Activated CD8-positive, alpha-beta memory T cell treated with anti-CD3 and anti-CD28 coated beads, Interleukin-2, amount 50 U/mL, for 1 hour (primary cell): ENCODE data around the gene PSMD8.
"Not testable (repeated sequence)": the region's sequence is repeated elsewhere in the genome, so short reads cannot be mapped to it uniquely, and the experiment has no call there.

ENCODE experiments used
- DNase-seq: peaks from one replicate; pipeline ENCODE4 v3.0.0-alpha.2; 2020; ENCODE audit errors: extremely low read depth

PSMD8 gene

DNA sequence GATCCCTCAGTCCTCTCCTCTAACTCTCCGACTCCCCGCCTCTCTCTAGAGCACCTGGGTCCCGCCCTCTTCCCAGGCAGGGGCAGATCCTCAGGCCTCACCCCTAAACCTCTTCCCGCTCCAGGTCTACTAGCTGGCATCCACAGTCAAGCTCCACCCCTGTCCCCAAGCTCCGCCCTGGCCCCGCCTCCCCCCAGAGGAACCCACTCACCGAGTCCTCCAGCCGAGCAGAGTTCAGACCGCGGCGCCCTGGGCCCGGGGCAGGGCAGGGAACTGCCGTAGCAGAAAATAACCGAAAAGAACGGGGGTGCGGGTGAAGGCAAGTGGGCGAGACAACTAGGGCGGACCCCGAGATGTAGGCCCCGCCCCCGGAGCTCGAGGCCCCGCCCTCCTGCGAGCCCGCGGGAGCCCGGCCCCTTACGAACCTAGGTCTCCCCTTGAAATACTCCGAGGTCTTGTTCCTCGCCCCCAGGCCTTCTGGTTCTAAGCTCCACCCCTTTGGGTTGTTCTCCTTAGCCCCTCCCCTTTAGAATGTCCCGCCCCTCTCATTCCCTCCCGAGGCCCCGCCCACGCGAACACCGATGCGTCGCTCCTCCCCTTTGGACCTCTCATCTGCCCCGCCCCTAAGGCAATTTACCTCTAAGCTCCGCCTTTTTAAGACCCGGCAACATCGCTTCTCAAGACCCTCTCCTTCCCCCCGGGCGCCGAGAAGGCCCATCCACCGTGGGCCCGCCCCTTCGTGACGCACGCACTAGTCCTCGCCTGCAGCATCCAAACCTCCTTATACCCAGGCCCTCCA lies 13.4 kb downstream of the PSMD8 start, which contains the start of gene GGN:
Gene GGN, minus strand, starts transcription at position 485 of the 799 bp plus-strand sequence. CDS start 773 bp downstream, outside the sequence.
- peak; percentile 44 for DNase-seq

DNA sequence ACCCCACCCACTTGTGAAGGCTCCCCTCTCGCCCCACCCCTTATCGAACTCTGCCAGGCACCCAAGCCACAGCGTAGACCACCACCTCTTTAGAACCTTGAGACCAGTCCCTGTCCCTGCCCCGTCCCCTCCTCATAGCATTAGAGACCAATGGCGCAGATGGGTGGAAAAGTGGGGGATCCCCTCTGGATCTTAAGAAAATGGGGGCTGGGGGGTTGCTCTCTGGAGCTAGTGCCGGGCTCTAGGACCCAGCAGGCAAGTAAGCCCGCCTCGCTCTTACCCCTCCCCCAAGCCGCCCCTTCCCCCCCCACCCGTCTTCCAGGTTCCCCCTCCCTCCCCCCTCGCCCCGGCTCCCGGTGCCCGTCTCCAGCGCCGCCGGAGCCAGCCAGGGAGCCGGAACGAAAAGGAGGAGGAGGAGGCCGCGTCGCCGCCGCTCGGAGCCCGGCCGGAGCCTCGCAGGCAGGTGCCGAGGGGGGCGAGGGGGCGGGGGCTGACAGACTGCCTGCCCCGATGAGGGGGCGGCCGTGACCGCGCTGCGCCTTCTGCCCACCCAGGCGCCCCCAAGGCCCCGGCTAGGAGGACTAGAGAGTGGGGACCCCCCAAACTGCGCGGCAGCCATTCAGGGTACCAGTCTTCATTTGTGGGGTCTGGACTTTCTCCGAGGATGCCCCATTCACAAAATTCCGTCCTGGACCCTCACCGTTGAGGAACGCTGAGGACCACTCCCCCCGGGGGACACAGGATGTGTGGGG lies 14.2 kb downstream of the PSMD8 start, which contains the start of gene SPRED3:
Gene SPRED3, plus strand, starts transcription at position 349 of the 752 bp plus-strand sequence. CDS start 1,606 bp downstream, outside the sequence.
- DNase-seq: no peak

DNA sequence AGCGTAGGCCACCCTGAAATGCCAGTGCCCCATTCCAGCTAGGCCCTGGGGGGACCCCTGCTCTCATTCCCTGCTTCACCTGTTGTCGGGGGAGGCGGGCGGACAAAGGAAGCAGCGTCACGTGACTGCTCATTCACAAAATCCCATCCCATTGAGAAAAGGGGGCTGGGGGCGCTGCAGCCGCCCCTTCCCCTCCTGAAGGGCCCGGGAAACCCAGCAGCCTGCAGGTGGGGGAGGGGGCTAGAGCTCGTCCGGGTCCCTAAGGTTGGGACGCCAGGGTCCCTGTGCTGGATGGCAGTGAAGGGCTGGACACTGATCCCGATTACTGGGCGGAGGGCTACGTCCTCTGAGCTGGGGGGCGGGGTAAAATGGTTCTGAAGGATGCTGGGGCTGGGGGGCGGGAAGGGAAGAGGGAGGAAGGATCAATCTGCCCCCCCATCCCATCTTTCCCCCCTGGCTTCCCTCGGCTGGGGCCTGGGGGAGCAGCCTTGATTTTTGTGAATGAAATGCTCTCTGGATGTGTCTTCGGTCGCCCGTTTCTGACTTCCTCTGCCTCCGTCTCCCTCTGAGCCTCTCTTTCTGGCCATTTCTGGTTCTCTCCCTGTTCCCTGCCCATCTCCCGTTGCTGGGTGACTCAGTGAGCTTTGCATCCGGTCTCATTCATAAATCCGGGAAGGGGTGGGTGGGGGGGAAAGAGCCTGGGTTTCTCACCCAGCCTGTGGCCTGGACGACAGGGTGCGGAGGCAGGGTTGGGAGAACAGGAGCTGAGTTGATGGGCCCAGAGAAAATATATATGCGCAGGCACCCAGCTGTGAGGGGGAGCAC lies 14.9 kb downstream of the PSMD8 start:
- DNase-seq: no peak

DNA sequence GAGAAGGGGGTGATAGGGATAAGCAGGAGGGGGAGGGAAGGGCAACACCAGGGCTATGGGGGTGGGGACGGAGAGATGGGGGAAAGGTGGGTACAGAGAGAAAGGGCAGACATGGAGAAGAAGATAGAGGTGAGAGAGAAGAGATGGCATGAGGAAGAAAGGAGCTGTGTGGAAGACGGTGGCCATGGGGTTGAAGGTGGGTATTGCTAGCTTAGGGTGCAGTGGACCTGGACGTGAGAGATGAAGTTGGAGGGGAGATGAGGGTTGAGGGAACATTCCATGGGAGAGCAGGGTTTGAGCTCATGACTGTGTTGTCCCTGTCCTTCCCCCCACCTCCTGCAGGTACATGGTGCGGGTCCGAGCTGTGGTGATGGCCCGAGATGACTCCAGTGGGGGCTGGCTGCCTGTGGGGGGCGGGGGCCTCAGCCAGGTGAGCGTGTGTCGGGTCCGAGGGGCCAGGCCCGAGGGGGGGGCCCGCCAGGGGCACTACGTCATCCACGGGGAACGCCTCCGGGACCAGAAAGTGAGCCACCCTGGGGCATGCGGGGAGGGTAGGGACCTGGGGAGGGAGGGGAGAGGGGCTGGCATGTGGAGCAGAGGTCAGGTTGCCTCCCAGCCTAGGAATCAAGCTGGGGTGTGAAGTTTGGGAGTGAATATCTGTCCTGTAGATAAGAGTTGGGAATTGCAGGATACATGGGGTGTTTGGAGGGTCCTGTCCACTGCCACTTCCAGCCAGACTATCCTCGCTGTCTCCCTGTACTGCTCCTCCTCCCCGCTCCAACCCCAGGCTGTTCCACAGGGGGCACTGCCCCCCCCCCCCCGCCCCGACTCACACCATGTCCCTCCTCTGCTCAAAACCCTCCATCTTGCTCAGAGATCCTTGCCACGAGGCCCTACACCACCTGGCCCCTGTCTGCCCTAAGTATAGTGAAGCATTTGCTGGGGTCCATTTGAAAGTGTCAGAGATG lies 15.9 kb downstream of the PSMD8 start:
- no peak for DNase-seq

DNA sequence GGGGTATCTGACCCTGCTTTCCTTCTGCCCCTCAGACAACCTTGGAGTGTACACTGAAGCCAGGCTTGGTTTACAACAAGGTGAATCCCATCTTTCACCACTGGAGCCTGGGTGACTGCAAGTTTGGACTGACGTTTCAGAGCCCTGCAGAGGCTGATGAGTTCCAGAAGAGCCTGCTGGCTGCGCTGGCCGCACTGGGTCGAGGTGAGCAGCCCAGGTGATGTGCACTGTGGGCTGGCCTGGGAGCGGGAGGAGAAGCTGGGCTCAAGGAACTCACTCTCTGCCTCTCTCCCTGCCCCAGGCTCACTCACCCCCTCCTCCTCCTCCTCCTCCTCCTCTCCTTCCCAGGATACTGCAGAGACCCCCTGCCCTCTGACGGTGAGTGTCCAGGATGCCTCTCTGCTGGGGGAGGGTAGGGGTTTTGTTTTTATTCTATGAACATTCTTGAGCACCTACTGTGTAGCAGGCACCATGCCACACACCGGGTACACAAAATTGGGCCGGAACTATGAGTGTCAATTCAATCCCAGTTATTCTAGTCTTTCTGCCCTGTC lies 17.6 kb downstream of the PSMD8 start:
- no peak for DNase-seq

DNA sequence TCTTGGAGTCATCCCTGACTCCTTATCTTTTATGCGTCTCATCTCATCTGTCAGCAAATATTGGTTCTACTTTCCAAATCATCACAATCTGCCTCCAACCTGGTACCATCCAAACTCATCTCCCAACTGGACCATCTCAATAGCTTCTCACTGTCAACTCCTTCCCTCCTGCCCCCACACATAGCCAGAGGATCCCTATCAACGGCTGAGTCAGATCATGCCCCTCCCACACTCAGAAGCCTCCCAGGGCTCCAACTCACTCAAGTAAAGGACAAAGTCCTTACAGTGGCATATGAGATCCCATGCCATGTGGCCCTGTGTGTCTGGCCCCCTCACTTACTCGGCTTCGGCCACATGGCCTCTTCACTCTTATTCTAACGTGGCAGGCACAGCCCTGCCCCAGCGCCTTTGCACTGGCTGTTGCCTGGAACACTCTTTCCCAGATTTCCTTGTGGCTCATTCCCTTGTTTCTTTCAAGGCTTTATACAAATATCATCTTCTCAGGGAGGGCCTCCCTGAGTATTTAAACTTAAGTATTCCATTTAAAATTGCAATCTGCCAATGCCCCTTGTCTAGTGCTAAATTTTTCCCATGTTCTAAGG lies 18.4 kb downstream of the PSMD8 start:
- DNase-seq: no peak

DNA sequence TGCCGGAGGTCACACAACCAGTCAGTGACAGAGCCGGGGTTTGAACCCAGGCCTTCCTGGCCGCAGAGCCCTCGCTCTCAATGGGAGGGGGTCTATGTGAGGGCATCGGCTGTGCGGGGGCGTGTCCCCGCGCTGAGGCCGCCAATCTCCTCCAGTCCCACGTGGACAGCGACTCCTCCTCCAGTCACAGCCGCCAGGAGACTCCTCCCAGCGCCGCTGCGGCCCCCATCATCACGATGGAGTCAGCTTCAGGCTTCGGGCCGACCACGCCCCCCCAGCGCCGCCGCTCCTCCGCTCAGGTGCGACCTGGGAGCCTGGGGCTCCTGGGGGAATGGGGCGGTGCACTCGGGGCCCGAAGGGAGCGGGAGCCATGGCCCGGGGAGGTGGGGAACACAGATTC lies 20.1 kb downstream of the PSMD8 start:
- DNase-seq: no peak

DNA sequence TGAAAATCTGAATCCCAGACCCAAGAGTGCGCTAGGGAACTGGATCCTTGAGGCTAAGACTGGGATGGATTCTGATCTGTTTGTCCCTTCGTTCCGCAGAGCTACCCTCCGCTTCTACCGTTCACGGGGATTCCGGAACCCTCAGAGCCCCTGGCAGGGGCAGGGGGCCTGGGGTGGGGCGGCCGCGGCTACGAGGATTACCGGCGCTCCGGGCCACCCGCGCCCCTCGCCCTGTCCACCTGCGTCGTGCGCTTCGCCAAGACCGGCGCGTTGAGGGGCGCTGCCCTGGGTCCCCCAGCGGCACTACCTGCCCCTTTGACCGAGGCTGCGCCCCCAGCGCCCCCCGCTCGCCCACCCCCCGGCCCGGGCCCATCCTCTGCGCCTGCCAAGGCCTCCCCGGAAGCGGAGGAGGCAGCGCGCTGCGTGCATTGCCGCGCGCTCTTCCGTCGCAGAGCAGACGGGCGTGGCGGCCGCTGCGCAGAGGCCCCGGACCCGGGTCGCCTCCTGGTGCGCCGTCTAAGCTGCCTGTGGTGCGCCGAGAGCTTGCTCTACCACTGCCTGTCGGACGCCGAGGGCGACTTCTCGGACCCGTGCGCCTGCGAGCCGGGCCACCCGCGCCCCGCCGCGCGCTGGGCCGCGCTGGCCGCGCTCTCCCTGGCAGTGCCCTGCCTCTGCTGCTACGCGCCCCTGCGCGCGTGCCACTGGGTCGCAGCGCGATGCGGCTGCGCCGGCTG lies 21.2 kb downstream of the PSMD8 start:
- DNase-seq: no peak

DNA sequence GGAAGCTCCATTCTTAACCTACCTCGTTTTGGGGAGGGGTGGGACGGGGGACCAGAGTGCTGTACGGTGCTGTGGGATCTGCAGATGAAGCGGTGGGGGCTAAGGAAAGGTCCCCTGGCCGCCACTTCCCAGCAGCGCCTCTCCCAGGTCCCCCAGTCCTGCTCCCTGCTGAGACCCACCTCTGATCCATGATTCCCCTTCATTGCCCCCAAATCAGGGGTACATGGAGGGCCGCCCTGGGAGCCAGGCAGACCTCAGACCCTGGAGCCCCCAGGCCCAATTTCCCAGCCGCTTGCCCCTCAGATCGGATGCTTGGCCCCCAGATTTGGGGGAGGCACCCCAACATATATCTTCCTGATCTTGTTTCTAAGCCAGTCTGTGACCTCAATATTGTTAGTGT lies 24.7 kb downstream of the PSMD8 start:
- no peak for DNase-seq

DNA sequence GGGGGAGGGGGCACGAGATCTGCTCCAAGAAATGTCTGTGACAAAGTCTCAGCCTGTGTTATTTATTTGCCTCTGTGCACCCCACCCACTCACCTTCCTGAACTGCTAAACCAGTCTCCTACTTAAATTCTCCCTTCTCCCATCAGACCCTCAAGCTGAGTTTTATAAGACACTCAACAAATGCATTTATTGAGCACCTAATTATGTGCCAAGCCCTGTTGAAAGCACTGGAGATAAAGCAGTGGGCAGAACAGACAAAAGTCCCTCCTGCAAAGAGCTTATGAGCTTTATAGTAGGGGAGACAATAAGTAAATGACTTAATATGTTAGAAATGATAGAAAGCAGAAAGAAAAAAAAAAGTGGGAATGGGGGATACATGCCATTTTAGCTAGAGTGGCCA lies 25.2 kb downstream of the PSMD8 start:
- DNase-seq: no peak

DNA sequence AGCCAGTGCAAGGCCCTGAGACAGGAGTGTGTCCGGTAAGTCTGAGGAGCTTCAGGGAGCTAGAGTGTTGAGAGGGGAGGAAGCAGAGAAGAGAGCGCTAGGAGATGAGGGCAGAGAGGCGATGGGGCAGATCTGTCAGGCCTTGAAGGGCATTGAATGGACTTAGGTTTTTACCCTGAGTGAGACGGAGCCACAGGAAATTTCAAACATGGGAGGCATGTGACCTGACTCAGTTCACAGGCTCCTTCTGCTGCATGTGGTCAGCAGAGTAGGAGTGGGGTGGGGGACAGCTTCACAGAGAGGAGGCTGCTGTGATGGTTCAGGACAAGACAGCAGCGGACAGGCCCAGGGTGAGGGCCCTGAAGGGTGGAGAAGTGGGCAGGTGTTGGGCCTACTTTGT lies 26.0 kb downstream of the PSMD8 start:
- DNase-seq: no peak

DNA sequence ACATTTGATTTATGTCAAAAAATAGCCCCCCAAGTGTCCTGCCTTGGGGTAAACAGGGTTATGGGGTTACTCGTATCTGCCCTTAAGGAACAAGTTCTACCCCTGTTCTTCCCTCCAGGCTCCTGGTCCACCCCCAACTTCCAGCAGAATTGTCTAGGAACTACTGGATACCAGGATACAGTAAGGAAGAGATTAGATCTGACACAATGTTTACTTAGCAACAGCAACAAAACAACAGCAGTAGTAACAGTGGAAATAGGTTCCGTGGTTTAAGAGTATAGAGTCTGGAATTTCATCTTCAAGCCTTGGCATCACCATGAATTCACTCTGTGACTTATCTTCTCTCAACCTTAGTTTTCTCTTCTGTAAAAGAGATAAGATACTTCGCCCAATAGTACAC lies 26.8 kb downstream of the PSMD8 start:
- DNase-seq: no peak

DNA sequence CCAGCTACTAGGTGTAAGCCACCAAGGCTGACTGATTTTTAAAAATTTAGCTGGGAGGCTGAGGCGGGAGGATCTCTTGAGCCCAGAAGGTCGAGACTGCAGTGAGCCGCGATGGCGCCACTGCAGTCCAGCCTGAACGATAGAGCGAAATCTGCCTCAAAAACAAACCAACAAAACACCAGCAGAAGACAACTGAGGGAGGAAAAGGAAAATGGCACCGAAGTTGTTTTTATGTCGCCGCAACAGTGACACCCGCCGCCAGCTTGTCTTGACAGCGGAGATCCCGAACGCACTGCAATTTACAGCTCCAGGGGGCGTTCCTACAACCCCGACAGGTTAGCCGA lies 28.2 kb downstream of the PSMD8 start:
- DNase-seq: no peak

DNA sequence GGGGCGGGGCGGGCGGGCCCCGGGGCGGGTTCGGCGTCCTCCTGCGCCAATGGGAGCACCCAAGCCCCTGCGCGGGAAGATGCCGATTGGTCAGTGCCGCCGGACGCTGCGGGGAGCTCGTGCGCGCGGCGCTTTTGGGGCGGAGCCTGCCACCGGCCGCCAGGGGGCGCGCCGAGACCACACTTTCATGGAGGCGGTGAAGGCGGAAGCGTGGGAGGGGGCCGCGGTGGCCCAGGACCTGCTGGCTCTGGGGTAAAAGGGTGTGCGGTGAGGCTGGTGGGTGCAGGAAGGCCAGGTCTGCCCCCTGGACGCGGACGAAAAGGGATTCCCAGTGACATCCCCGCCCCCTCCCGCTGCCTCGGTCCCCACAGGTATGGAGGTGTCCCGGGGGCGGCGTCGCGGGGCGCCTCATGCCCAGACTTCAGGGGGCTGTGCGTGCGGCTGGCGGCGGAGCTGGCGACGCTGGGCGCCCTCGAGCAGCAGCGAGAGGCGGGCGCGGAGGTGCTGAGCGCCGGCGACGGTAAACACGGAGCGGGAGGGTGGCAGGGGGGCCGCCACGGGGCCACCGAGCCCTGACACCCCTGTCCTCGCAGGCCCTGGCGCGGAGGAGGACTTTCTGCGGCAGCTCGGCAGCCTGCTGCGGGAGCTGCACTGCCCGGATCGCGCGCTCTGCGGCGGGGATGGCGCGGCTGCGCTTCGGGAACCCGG lies 28.8 kb downstream of the PSMD8 start, which contains the start of gene FAM98C:
Gene FAM98C, plus strand, starts transcription at position 127 of the 708 bp plus-strand sequence. Its CDS starts 61 bp downstream, at position 188.
- DNase-seq: peak; percentile 95

DNA sequence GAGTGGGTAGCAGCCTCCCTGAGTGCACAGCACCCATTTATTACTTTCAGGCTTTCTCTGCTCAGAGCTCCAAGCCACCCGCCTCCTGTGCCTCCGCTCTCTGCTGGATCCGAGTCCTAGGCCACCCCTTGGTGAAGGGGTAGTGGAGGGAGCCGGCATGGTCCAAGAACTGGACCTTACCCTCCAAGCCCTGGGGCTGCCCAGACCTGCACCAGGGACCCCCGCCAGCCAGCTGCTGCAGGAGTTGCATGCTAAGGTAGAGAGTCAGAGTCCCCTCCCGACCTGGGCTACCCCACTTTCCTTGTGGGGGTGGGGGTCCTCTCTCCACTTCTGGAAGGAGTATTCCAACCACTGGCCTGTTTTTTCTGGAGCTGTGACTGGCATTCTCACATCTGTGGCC lies 30.5 kb downstream of the PSMD8 start:
- DNase-seq: no peak

DNA sequence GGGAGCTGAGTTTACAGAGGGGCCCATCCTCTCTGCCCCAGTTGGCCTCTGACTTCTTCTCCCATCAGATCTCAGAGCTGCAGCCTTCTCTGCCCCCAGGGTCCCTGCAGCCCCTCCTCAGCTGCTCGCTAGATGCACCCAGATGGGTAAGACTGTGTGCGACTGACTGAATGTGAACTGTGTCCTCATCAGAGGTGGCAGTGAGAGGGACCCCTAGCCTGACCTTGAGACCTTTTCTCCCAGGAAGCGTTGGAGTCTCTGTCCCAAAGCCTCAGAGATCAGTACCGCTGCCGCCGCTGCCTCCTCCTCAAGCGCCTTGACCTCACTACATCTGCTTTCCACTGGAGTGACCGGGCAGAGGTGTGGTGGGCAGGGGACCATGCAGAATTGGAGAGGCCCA lies 30.9 kb downstream of the PSMD8 start:
- DNase-seq: no peak

DNA sequence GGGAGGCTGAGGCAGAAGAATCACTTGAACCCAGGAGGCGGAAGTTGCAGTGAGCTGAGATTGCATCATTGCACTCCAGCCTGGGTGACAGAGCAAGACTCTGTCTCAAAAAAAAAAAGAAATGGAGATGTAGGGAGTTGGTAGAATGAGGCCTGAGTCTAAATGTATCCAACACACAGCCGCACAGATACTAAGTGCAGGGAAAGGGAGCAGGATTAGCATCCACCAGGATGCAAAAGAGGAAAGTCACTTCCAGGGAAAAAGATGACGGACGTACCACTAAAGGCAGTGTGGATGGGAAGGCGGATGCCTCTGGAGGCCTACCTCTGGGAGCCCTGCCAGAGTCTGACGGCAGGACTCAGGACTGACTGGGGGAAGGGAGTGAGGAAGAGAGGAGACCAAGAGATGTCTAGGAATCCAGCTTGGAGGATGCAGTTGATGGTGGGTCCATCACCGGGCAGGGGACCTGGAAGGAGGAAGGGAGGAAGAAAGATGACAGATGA lies 35.3 kb downstream of the PSMD8 start:
- no peak for DNase-seq

DNA sequence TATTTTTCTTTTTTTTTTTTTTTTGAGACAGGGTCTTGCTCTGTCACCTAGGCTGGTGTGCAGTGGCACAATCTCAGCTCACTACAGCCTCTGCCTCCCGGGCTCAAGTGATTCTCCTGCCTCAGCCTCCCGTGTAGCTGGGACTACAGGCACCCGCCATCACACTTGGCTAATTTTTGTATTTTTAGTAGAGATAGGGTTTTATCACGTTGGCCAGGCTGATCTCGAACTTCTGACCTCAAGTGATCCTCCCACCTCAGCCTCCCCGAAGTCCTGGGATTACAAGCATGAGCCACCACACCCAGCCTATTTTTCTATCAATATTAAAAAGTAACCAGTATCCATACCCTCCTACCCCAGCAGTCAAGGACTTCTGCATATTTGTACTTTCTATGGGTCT lies 36.0 kb downstream of the PSMD8 start:
- not testable (repeated sequence) for DNase-seq
